ENCODE results near the gene STX17. TPM values are rescaled to one million over a fixed set of nuclear protein-coding genes. Genes with fewer than 3 reads are reported as not detected.

The STX17 gene
- total and polyA plus RNA-seq, 2 experiments from 2014 or later = 17.6 to 26.7 TPM

DNA sequence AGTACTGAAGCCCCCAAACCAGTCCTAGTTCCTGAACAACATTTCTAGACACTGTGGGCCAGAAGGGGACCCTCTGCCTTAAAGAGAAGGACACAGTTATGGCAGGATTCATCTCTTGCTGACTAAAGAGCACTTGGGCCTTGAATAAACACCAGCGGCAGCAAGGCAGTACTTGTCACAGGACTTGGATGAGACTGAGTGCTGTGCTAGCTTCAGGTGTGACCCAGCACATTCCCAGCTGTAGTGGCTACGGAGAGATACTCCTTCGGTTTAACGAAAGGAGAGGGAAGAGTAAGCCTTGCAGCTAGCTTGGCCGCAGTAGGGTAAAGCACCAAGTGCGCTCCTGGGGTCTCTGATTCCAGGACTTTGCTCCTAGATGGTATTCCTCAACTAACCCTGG lies 10.9 kb upstream of the STX17 start:
- Histone ChIP-seq H2AFZ (no peak overlapping the region), H3K9me2 (replicated peaks; ENCODE audit: insufficient read depth) (no peaks in the 10 kb centered on the region), H4K20me1 (ENCODE audit: insufficient read depth, poor library complexity, severe bottlenecking) (no peaks in the 10 kb centered on the region), H3K27ac (no peak overlapping the region), H3K36me3 (replicated peaks; ENCODE audit: insufficient read depth, low read depth) (no peaks in the 10 kb centered on the region), H3K9me3 (ENCODE audit: low read depth) (no peaks in the 10 kb centered on the region), H3K4me1 (ENCODE audit: insufficient read depth) (no peaks in the 10 kb centered on the region), H3K79me2 (no peaks in the 10 kb centered on the region), H3K4me3 (no peak overlapping the region), H3K27me3 (peaks cover 10% of the 10 kb centered on the region), H3K4me2 (no peak overlapping the region)
- DNase-seq (ENCODE audit: low spot score) = no peak
- whole genome bisulfite sequencing (ENCODE audit: low lambda C conversion rate, missing lambda C conversion rate) = 94% methylated on average over 6 of the region's 6 CpGs
- TF ChIP-seq EZH2phosphoT487 (IDR thresholded peaks at IDR 0.05; ENCODE audit: low read depth, severe bottlenecking, unreplicated experiment) = no peak
- TF ChIP-seq EZH2 (IDR thresholded peaks at IDR 0.05; ENCODE audit: borderline replicate concordance) = no peak
- TF ChIP-seq, protein P1, sequence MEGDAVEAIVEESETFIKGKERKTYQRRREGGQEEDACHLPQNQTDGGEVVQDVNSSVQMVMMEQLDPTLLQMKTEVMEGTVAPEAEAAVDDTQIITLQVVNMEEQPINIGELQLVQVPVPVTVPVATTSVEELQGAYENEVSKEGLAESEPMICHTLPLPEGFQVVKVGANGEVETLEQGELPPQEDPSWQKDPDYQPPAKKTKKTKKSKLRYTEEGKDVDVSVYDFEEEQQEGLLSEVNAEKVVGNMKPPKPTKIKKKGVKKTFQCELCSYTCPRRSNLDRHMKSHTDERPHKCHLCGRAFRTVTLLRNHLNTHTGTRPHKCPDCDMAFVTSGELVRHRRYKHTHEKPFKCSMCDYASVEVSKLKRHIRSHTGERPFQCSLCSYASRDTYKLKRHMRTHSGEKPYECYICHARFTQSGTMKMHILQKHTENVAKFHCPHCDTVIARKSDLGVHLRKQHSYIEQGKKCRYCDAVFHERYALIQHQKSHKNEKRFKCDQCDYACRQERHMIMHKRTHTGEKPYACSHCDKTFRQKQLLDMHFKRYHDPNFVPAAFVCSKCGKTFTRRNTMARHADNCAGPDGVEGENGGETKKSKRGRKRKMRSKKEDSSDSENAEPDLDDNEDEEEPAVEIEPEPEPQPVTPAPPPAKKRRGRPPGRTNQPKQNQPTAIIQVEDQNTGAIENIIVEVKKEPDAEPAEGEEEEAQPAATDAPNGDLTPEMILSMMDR (IDR thresholded peaks at IDR 0.05; ENCODE audit: poor library complexity) = no peak

DNA sequence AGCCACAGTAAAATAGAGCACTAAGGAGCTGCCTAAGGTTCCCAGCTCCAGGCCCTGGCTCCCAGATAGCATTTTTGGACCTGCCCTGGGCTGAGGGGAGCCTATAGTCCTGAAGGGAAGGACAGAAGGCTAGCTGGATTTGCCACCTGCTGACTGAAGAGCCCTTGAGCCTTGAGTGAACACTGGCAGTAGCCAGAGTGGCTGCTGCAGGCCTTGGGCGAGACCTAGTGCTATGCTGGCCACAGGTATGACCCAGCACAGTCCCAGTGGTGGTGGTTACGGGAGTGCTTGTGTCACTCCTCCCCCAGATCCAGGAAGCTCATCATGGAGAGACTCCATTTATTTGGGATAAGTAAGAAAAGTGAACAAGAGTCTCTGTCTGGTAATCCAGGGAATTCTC lies 10.3 kb upstream of the STX17 start:
- Histone ChIP-seq H2AFZ (no peak overlapping the region), H3K4me1 (ENCODE audit: insufficient read depth) (no peaks in the 10 kb centered on the region), H3K4me3 (no peak overlapping the region), H3K27ac (no peak overlapping the region), H3K36me3 (replicated peaks; ENCODE audit: insufficient read depth, low read depth) (no peaks in the 10 kb centered on the region), H3K9me2 (replicated peaks; ENCODE audit: insufficient read depth) (no peaks in the 10 kb centered on the region), H3K27me3 (peaks cover 10% of the 10 kb centered on the region), H3K9me3 (ENCODE audit: low read depth) (no peaks in the 10 kb centered on the region), H3K4me2 (no peak overlapping the region), H3K79me2 (no peaks in the 10 kb centered on the region), H4K20me1 (ENCODE audit: insufficient read depth, poor library complexity, severe bottlenecking) (no peaks in the 10 kb centered on the region)
- WGBS (ENCODE audit: low lambda C conversion rate, missing lambda C conversion rate) = 93% methylated on average over 2 of the region's 2 CpGs
- no peak for DNase-seq (ENCODE audit: low spot score)
- TF ChIP-seq EZH2phosphoT487 (IDR thresholded peaks at IDR 0.05; ENCODE audit: low read depth, severe bottlenecking, unreplicated experiment) = no peak
- TF ChIP-seq, protein P1 (IDR thresholded peaks at IDR 0.05; ENCODE audit: poor library complexity) = no peak
- TF ChIP-seq EZH2 (IDR thresholded peaks at IDR 0.05; ENCODE audit: borderline replicate concordance) = no peak

DNA sequence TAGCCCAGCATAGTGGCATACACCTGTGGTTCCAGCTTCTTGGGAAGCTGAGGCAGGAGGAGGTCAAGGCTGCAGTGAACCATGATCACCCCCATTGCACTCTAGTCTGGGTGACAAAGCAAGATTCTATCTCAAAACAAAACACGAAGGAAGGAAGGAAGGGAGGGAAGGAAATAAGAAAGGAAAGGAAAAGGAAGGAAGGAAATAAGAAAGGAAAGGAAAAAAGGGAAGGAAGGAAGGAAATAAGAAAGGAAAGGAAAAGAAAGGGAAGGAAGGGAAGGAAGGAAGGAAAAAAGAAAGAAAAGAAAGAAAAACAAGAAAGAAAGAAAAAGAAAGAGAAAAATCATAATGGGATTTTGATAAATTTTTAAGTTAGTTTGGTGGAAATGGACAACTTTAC lies 3.1 kb upstream of the STX17 start:
- TF ChIP-seq, protein P1 (IDR thresholded peaks at IDR 0.05; ENCODE audit: poor library complexity) = no peak
- TF ChIP-seq EZH2phosphoT487 (IDR thresholded peaks at IDR 0.05; ENCODE audit: low read depth, severe bottlenecking, unreplicated experiment) (no peak), EZH2 (IDR thresholded peaks at IDR 0.05; ENCODE audit: borderline replicate concordance) (no peak)
- 71% methylated on average over 1 of the region's 1 CpG for WGBS (ENCODE audit: low lambda C conversion rate, missing lambda C conversion rate)

More for the DNA sequence above, 3.1 kb upstream of the STX17 start:
- Histone ChIP-seq H4K20me1 (ENCODE audit: insufficient read depth, poor library complexity, severe bottlenecking) (no peaks in the 10 kb centered on the region), H3K4me3 (no peak overlapping the region), H3K9me3 (ENCODE audit: low read depth) (no peaks in the 10 kb centered on the region), H3K4me1 (ENCODE audit: insufficient read depth) (peaks cover 9% of the 10 kb centered on the region), H2AFZ (no peak overlapping the region), H3K4me2 (no peak overlapping the region), H3K27me3 (no peaks in the 10 kb centered on the region), H3K36me3 (replicated peaks; ENCODE audit: insufficient read depth, low read depth) (no peaks in the 10 kb centered on the region), H3K9me2 (replicated peaks; ENCODE audit: insufficient read depth) (no peaks in the 10 kb centered on the region), H3K79me2 (peaks cover 14% of the 10 kb centered on the region), H3K27ac (no peak overlapping the region)
- no peak for DNase-seq (ENCODE audit: low spot score)
